ENCODE results near the gene MOCOS.

- TF ChIP-seq REPIN1 (tag by site-specific recombination; IDR thresholded peaks at IDR 0.05; ENCODE audit: low read depth) (no peak), SETDB1 (IDR thresholded peaks at IDR 0.05; ENCODE audit: insufficient read length, low read length) (no peak), ATF2 (tag by site-specific recombination; IDR thresholded peaks at IDR 0.05; ENCODE audit: low read depth) (no peak), ZBTB10 (tag by site-specific recombination; IDR thresholded peaks at IDR 0.05) (no peak), ZNF239 (tag by site-specific recombination; IDR thresholded peaks at IDR 0.05) (no peak), CTCF (tag by site-specific recombination; IDR thresholded peaks at IDR 0.05) (no peak), ZNF501 (tag by site-specific recombination; IDR thresholded peaks at IDR 0.05) (no peak), ZNF274 (IDR thresholded peaks at IDR 0.05; ENCODE audit: low read length) (no peak), ZNF274 (tag by site-specific recombination; IDR thresholded peaks at IDR 0.05; ENCODE audit: borderline replicate concordance) (no peak)
Measured at GRCh38 chr18:36142751-36143150, 44.5 kb upstream of the MOCOS start.
